HG02884 (cell line): ENCODE results near the gene ACOX1.

Experiments
- ATAC-seq: cut with Tn5 transposase; IDR thresholded peaks from one replicate; pipeline ENCODE4 v1.9.1; 2021; ENCODE audit warnings: mild to moderate bottlenecking, moderate library complexity; ENCODE audit not compliant: unreplicated experiment

Gene ACOX1

GRCh38 chr17:75913537-75914210 is 65.3 kb downstream of the ACOX1 start:
- ATAC-seq: no peak

GRCh38 chr17:75910699-75911098 is 68.3 kb downstream of the ACOX1 start:
- no peak for ATAC-seq

GRCh38 chr17:75909812-75910274 is 69.1 kb downstream of the ACOX1 start:
- no peak for ATAC-seq

- no peak for ATAC-seq
These were observed 69.7 kb downstream of the ACOX1 start for GRCh38 chr17:75909051-75909811.

GRCh38 chr17:75908201-75908600 is 70.8 kb downstream of the ACOX1 start:
- ATAC-seq: no peak

GRCh38 chr17:75906143-75906884 is 72.7 kb downstream of the ACOX1 start:
- no peak for ATAC-seq

GRCh38 chr17:75904749-75905521 is 74.0 kb downstream of the ACOX1 start, which contains the start of gene MRPL38:
Gene MRPL38 (minus strand): TSS chr17:75904884. CDS start chr17:75904875, 9 bp downstream.
- ATAC-seq: peak; percentile 96

- no peak for ATAC-seq
These were observed 76.6 kb downstream of the ACOX1 start for GRCh38 chr17:75902406-75902805.

GRCh38 chr17:75901727-75902126 is 77.2 kb downstream of the ACOX1 start:
- ATAC-seq: no peak

GRCh38 chr17:75900691-75901533 is 78.1 kb downstream of the ACOX1 start:
- no peak for ATAC-seq

GRCh38 chr17:75899767-75900468 is 79.0 kb downstream of the ACOX1 start:
- no peak for ATAC-seq

GRCh38 chr17:75899353-75899752 is 79.6 kb downstream of the ACOX1 start:
- no peak for ATAC-seq

- ATAC-seq: no peak
These were observed 80.2 kb downstream of the ACOX1 start for GRCh38 chr17:75898791-75899190.

GRCh38 chr17:75898065-75898464 is 80.9 kb downstream of the ACOX1 start:
- no peak for ATAC-seq

GRCh38 chr17:75897160-75898019 is 81.6 kb downstream of the ACOX1 start:
- no peak for ATAC-seq

- ATAC-seq: peak; percentile 47
These were observed 82.4 kb downstream of the ACOX1 start, which contains the start of gene TRIM65 for GRCh38 chr17:75896415-75897159. Gene TRIM65 (minus strand): TSS chr17:75896951. CDS start chr17:75896937, 14 bp downstream.

GRCh38 chr17:75895370-75896155 is 83.4 kb downstream of the ACOX1 start:
- no peak for ATAC-seq
